Liver (tissue), 3 donors: ENCODE results near the gene CHP2.

Source experiments
- CTCF ChIP-seq: fragments of 150-350 bp; IDR thresholded peaks from 2 replicates; pipeline ENCODE4 v1.5.1; 2017; ENCODE audit warnings: improper control_type of control experiment, low read depth, low read length; ENCODE audit not compliant: missing input control
- EGR1 ChIP-seq, 2 donors: IDR thresholded peaks; 2 replicates each; pipeline ENCODE4 v1.6.1; 2016 to 2018; ENCODE audit warnings: antibody characterized with exemption in 2 of 2, low read depth in 2 of 2
- MAX ChIP-seq: IDR thresholded peaks from 2 replicates; pipeline ENCODE4 v1.6.1; 2016; ENCODE audit warnings: antibody characterized with exemption
- RAD21 ChIP-seq, 2 donors: IDR thresholded peaks; 2 replicates each; pipeline ENCODE4 v1.6.1; 2016; ENCODE audit warnings: antibody characterized with exemption in 2 of 2, mild to moderate bottlenecking in 2 of 2
- REST ChIP-seq: IDR thresholded peaks from 2 replicates; pipeline ENCODE4 v1.6.1; 2016; ENCODE audit warnings: antibody characterized with exemption, mild to moderate bottlenecking
- TAF1 ChIP-seq: conservative IDR thresholded peaks from 2 replicates; pipeline ENCODE4 v1.6.1; 2016; ENCODE audit warnings: antibody characterized with exemption, mild to moderate bottlenecking
- YY1 ChIP-seq: IDR thresholded peaks from 2 replicates; pipeline ENCODE4 v1.6.1; 2016; ENCODE audit warnings: antibody characterized with exemption, mild to moderate bottlenecking
- ZBTB33 ChIP-seq: IDR thresholded peaks from 2 replicates; pipeline ENCODE4 v1.6.1; 2016; ENCODE audit warnings: antibody characterized with exemption
- donor health status: healthy.
- donor health status: healthy.

- no peak for TF ChIP-seq MAX
- TF ChIP-seq TAF1, result no peak
- no peak for TF ChIP-seq CTCF
- TF ChIP-seq RAD21 (IDR thresholded peaks at IDR 0.05), result no peak
- TF ChIP-seq YY1, result no peak
- TF ChIP-seq REST, result no peak
- TF ChIP-seq ZBTB33, result no peak
- no peak for TF ChIP-seq EGR1 (IDR thresholded peaks at IDR 0.05; ENCODE audit: low read depth in 2 of 2)
These were observed 31.0 kb downstream of the CHP2 start for GRCh38 chr16:23785842-23786241.
